ENCODE measurements around the gene ATAD5.

Gene ATAD5, protein sequence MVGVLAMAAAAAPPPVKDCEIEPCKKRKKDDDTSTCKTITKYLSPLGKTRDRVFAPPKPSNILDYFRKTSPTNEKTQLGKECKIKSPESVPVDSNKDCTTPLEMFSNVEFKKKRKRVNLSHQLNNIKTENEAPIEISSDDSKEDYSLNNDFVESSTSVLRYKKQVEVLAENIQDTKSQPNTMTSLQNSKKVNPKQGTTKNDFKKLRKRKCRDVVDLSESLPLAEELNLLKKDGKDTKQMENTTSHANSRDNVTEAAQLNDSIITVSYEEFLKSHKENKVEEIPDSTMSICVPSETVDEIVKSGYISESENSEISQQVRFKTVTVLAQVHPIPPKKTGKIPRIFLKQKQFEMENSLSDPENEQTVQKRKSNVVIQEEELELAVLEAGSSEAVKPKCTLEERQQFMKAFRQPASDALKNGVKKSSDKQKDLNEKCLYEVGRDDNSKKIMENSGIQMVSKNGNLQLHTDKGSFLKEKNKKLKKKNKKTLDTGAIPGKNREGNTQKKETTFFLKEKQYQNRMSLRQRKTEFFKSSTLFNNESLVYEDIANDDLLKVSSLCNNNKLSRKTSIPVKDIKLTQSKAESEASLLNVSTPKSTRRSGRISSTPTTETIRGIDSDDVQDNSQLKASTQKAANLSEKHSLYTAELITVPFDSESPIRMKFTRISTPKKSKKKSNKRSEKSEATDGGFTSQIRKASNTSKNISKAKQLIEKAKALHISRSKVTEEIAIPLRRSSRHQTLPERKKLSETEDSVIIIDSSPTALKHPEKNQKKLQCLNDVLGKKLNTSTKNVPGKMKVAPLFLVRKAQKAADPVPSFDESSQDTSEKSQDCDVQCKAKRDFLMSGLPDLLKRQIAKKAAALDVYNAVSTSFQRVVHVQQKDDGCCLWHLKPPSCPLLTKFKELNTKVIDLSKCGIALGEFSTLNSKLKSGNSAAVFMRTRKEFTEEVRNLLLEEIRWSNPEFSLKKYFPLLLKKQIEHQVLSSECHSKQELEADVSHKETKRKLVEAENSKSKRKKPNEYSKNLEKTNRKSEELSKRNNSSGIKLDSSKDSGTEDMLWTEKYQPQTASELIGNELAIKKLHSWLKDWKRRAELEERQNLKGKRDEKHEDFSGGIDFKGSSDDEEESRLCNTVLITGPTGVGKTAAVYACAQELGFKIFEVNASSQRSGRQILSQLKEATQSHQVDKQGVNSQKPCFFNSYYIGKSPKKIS (N-terminal part only)

DNA sequence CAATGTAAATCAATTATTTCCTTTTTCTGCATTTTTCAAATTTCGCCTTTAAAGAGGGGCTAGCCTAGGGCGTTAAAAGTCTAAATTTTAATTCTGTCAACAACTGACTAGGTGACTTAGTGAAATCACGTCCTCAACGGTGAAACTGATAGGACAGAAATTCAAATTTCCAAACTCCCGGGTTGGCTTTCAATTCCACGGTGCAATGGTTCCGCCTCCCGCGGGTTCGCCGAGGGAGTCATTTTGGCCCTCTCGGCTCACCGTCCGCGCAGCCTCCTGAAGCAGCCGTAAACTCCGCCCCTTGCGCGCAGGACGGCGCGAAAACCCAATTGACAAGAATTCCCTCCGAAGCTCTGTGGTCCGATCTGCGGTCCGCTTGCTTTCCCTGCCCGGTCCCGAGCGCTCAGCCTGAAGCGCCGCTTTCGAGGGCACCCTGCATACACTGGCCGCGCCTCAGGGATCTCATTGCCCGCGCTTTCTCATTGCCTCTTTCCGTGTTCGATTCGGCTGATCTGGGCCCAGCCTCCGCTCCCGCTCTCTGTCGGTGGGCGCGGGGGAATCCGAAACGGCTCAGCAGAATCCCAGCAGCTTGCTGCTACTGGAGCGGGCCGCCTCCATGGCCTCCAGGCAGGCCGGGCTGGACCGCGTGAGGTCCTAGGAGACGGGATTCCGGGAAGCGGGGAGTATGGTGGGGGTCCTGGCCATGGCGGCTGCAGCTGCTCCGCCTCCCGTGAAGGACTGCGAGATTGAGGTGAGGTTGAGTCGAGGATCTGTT, at the start of gene ATAD5:
Gene ATAD5 (plus strand): TSS at position 304 of the 775 bp plus-strand sequence. CDS start 382 bp downstream, at position 686.
- H3K27me3 ChIP-seq (ENCODE audit: control insufficient read depth in 1 of 2, insufficient read depth in 2 of 2, low read length in 2 of 2), result no peaks in the 10 kb centered on the region
- peak within 1 kb of the TSS; percentile 85 to 98 for H3K4me3 ChIP-seq (ENCODE audit: low read depth in 1 of 2, low read length in 2 of 2)
- H3K4me1 ChIP-seq (ENCODE audit: insufficient read depth, low read length), result peaks cover 16% of the 10 kb centered on the region
- peak within 1 kb of the TSS; percentile 56 for H3K27ac ChIP-seq (ENCODE audit: low read depth, low read length)
- no peaks in the 10 kb centered on the region for H3K9me3 ChIP-seq (ENCODE audit: low read length)
- peak within 1 kb of the TSS; percentile 80 for H3K9ac ChIP-seq (ENCODE audit: low read length)
- H3K36me3 ChIP-seq (ENCODE audit: insufficient read depth, low read length), result no peaks in the 10 kb centered on the region

DNA sequence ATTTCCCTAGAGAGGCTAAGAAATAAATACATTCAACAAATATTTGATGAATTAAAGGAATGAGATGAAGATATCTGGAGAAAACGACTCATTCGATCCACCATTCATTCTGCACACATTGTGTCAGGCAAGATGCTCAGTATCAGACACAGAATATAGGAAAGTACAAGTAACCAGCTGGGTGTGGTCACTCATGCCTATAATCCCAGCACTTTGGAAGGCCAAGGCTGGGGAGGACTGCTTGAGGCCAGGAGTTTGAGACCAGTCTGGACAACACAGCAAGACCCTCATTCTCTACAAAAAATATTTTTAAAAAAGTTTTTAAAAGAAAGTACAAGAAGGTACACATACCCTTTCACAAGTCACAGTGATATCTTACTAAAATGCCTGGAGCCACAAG, 49.6 kb upstream of the ATAD5 start:
- Histone ChIP-seq H3K27me3 (ENCODE audit: control insufficient read depth in 1 of 2, insufficient read depth in 2 of 2, low read length in 2 of 2) (no peaks in the 10 kb centered on the region), H3K4me3 (ENCODE audit: low read depth in 1 of 2, low read length in 2 of 2) (no peak overlapping the region), H3K36me3 (ENCODE audit: insufficient read depth, low read length) (peaks cover 29% of the 10 kb centered on the region), H3K4me1 (ENCODE audit: insufficient read depth, low read length) (no peaks in the 10 kb centered on the region), H3K27ac (ENCODE audit: low read depth, low read length) (no peak overlapping the region), H3K9me3 (ENCODE audit: low read length) (no peaks in the 10 kb centered on the region), H3K9ac (ENCODE audit: low read length) (no peak overlapping the region)

DNA sequence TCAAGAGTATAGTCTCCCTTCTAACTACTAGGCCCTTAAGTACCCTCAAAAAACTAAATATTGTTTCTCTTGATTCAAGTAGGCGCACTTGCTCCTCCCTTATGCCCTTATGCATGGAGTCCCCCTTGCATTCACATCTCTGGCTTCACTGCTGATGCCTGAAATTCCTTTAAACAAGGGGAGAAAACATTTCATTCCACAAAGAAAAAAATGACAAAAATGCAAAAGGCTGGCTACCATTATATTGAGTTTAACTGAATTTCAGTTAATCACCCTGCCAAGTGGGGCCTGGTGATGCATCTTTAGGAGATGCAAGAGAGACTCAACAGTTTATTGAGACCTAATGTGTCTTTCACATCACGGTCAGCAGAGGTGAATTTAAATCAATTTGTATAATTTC, 42.8 kb upstream of the ATAD5 start:
- Histone ChIP-seq H3K27me3 (ENCODE audit: control insufficient read depth in 1 of 2, insufficient read depth in 2 of 2, low read length in 2 of 2) (no peaks in the 10 kb centered on the region), H3K9ac (ENCODE audit: low read length) (no peak overlapping the region), H3K27ac (ENCODE audit: low read depth, low read length) (no peak overlapping the region), H3K36me3 (ENCODE audit: insufficient read depth, low read length) (peaks cover 57% of the 10 kb centered on the region), H3K4me3 (ENCODE audit: low read depth in 1 of 2, low read length in 2 of 2) (no peak overlapping the region), H3K9me3 (ENCODE audit: low read length) (no peaks in the 10 kb centered on the region), H3K4me1 (ENCODE audit: insufficient read depth, low read length) (no peaks in the 10 kb centered on the region)

DNA sequence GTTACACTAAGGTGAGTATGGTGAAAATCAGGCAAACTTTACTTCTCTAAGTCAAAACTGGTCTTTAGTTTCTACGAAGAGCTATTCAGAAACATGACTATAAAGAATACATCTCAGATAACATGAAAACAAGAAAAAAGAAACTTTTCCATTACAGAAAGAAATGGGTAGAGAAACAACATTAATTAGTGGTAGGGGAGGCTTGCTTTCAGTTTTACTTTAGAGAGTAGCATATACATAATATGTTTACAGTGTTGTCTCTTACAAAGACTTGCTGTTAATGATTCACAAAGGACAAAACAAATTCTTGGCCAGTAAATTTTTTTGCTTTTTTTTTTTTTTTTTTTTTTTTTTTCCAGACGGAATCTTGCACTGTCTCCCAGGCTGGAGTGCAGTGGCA, 41.5 kb upstream of the ATAD5 start:
- Histone ChIP-seq H3K9me3 (ENCODE audit: low read length) (no peaks in the 10 kb centered on the region), H3K27me3 (ENCODE audit: control insufficient read depth in 1 of 2, insufficient read depth in 2 of 2, low read length in 2 of 2) (no peaks in the 10 kb centered on the region), H3K9ac (ENCODE audit: low read length) (no peak overlapping the region), H3K36me3 (ENCODE audit: insufficient read depth, low read length) (peaks cover 55% of the 10 kb centered on the region), H3K4me1 (ENCODE audit: insufficient read depth, low read length) (no peaks in the 10 kb centered on the region), H3K4me3 (ENCODE audit: low read depth in 1 of 2, low read length in 2 of 2) (no peak overlapping the region), H3K27ac (ENCODE audit: low read depth, low read length) (no peak overlapping the region)

DNA sequence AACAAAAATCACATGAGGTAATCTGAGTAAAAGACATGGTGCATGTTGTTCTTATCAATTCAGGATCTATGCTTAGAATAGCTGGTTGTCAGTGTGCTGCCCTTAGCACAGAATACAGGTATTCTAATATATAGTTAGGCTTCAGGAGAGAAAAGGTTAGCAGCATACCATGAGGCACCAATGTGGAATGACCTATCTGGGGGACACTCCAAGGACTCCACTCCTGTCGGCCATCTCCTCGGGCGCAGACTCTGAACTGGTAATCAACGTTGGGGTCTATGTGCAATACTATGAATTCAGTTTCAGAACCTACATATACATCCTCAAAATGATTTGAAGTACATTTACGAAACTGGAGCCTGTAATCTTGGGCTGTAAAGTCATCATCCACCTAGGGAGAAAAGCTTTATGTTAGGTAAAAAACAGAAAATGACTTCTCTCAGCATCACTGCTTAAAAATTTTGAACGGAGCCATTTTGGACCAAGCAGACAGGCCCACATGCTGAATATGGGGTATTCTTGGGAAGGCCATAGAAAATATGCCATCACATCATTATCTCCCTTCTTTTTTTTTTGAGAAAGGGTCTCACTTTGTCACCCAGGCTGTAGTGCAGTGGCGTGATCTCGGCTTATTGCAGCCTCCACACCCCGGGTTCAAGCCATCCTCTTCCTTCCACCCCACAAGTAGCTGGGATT, 38.3 kb upstream of the ATAD5 start:
- no peaks in the 10 kb centered on the region for H3K4me1 ChIP-seq (ENCODE audit: insufficient read depth, low read length)
- H3K4me3 ChIP-seq (ENCODE audit: low read depth in 1 of 2, low read length in 2 of 2), result no peak overlapping the region
- H3K36me3 ChIP-seq (ENCODE audit: insufficient read depth, low read length), result peaks cover 42% of the 10 kb centered on the region
- H3K9me3 ChIP-seq (ENCODE audit: low read length), result no peaks in the 10 kb centered on the region
- H3K9ac ChIP-seq (ENCODE audit: low read length), result no peak overlapping the region
- no peaks in the 10 kb centered on the region for H3K27me3 ChIP-seq (ENCODE audit: control insufficient read depth in 1 of 2, insufficient read depth in 2 of 2, low read length in 2 of 2)
- no peak overlapping the region for H3K27ac ChIP-seq (ENCODE audit: low read depth, low read length)

DNA sequence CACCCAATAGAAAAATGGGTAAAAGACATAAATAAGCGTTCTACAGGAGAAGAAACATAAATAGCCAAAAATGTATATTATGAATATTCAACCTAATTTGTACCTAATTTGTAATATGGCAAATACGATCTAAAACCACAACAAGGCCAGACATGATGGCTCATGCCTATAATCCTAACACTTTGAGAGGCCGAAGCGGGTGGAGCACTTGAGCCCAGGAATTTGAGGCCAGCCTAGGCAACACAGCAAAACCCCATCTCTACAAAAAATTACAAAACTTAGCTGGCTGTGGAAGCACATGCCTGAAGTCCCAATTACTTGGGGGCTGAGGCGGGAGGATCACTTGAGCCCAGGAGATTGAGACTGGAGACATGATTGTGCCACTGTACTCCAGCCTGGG, 37.4 kb upstream of the ATAD5 start:
- Histone ChIP-seq H3K36me3 (ENCODE audit: insufficient read depth, low read length) (peaks cover 36% of the 10 kb centered on the region), H3K4me3 (ENCODE audit: low read depth in 1 of 2, low read length in 2 of 2) (no peak overlapping the region)

DNA sequence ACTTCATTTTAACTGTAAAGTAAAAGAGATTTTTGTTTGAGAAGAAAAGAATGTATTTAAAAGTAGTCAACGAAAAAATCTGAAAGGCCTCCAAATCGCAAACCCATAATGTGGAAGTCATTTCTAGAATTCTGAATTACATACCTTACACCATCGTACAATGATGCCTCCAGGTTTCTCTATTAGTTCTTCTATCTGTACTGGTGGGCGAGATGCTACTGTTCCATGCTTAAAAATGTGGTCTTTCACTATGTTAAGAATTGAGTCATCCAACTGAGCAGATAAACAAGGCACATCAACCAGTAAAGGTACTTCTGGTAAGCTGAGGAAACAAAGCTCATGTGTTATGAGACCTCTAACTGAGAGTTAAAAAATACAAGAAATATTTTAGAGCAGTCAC, 35.8 kb upstream of the ATAD5 start:
- no peaks in the 10 kb centered on the region for H3K27me3 ChIP-seq (ENCODE audit: control insufficient read depth in 1 of 2, insufficient read depth in 2 of 2, low read length in 2 of 2)
- H3K4me3 ChIP-seq (ENCODE audit: low read depth in 1 of 2, low read length in 2 of 2), result no peak overlapping the region
- H3K36me3 ChIP-seq (ENCODE audit: insufficient read depth, low read length), result peaks cover 31% of the 10 kb centered on the region
- H3K4me1 ChIP-seq (ENCODE audit: insufficient read depth, low read length), result no peaks in the 10 kb centered on the region
- H3K27ac ChIP-seq (ENCODE audit: low read depth, low read length), result no peak overlapping the region
- no peaks in the 10 kb centered on the region for H3K9me3 ChIP-seq (ENCODE audit: low read length)
- H3K9ac ChIP-seq (ENCODE audit: low read length), result no peak overlapping the region

More for the DNA sequence above, 37.4 kb upstream of the ATAD5 start:
- Histone ChIP-seq H3K9me3 (ENCODE audit: low read length) (no peaks in the 10 kb centered on the region), H3K4me1 (ENCODE audit: insufficient read depth, low read length) (no peaks in the 10 kb centered on the region), H3K9ac (ENCODE audit: low read length) (no peak overlapping the region), H3K27ac (ENCODE audit: low read depth, low read length) (no peak overlapping the region), H3K27me3 (ENCODE audit: control insufficient read depth in 1 of 2, insufficient read depth in 2 of 2, low read length in 2 of 2) (no peaks in the 10 kb centered on the region)

DNA sequence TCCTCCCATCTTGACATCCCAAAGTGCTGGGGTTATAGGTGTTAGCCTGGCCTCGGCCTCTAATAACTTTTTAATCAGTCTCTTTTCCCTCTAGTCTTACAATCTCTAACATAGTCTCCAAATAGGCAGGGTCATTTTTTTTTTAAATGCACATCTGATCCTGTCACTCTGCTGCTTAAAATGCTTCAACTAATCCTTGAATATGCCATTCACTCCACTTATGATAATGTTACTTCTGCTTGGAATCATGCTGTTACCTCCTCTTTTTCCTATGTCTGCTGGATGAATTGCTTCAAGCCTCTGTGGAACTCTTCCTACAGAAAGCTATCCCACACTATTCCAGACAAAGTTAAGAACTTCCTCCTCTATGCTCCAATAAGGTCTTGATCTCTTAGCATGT, 30.1 kb upstream of the ATAD5 start:
- Histone ChIP-seq H3K27ac (ENCODE audit: low read depth, low read length) (no peak overlapping the region), H3K4me1 (ENCODE audit: insufficient read depth, low read length) (no peaks in the 10 kb centered on the region), H3K36me3 (ENCODE audit: insufficient read depth, low read length) (peaks cover 27% of the 10 kb centered on the region)

DNA sequence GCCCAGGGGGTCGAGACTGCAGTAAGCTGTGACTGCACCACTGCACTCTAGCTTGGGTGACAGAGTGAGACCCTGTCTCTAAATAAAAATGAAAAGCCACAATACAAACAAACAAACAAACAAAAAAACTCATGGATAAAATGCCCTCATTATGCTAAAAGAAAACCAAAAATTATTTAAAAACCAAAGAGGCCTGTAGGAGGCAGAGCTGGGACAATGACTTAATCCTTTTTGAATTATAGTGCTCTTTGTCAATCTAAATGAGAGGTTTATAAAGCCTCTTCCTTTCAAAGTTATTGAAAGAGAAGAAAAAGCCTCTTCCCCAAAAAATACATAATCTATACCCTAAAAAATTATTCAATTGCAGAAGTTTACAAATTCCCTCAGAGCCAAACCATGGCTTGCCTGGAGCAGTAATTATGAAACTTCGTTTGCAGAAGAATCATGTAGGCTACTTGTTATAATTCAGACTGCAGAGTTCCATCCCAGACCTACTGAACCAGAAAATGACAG, 25.8 kb upstream of the ATAD5 start:
- no peaks in the 10 kb centered on the region for H3K9me3 ChIP-seq (ENCODE audit: low read length)
- no peaks in the 10 kb centered on the region for H3K27me3 ChIP-seq (ENCODE audit: control insufficient read depth in 1 of 2, insufficient read depth in 2 of 2, low read length in 2 of 2)
- no peak overlapping the region for H3K4me3 ChIP-seq (ENCODE audit: low read depth in 1 of 2, low read length in 2 of 2)
- no peak overlapping the region for H3K9ac ChIP-seq (ENCODE audit: low read length)
- H3K4me1 ChIP-seq (ENCODE audit: insufficient read depth, low read length), result no peaks in the 10 kb centered on the region
- no peak overlapping the region for H3K27ac ChIP-seq (ENCODE audit: low read depth, low read length)
- H3K36me3 ChIP-seq (ENCODE audit: insufficient read depth, low read length), result peaks cover 27% of the 10 kb centered on the region

More for the DNA sequence above, 30.1 kb upstream of the ATAD5 start:
- H3K4me3 ChIP-seq (ENCODE audit: low read depth in 1 of 2, low read length in 2 of 2), result no peak overlapping the region
- no peaks in the 10 kb centered on the region for H3K9me3 ChIP-seq (ENCODE audit: low read length)
- no peak overlapping the region for H3K9ac ChIP-seq (ENCODE audit: low read length)
- no peaks in the 10 kb centered on the region for H3K27me3 ChIP-seq (ENCODE audit: control insufficient read depth in 1 of 2, insufficient read depth in 2 of 2, low read length in 2 of 2)

DNA sequence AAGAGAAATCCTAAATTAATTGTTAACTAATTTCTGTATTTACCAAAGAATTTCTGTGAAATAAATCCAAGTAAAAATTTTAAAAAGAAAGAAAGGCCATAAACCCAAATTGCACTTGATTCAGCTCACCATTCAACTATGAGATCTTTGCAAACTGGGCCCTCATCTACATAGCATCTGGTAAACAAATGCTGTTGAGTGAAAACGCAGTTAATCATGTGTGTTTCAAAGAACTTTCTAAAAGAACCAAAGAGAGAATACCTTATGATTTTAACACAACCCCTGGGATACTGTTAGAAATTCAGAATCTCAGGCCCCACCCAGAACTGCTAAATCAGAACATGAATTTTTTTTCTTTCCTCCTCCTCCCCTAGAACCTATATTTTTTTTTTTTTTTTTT, 23.9 kb upstream of the ATAD5 start:
- H3K36me3 ChIP-seq (ENCODE audit: insufficient read depth, low read length), result peaks cover 15% of the 10 kb centered on the region
- no peaks in the 10 kb centered on the region for H3K9me3 ChIP-seq (ENCODE audit: low read length)
- H3K9ac ChIP-seq (ENCODE audit: low read length), result no peak overlapping the region
- H3K4me3 ChIP-seq (ENCODE audit: low read depth in 1 of 2, low read length in 2 of 2), result no peak overlapping the region
- no peak overlapping the region for H3K27ac ChIP-seq (ENCODE audit: low read depth, low read length)
- H3K4me1 ChIP-seq (ENCODE audit: insufficient read depth, low read length), result no peaks in the 10 kb centered on the region
- no peaks in the 10 kb centered on the region for H3K27me3 ChIP-seq (ENCODE audit: control insufficient read depth in 1 of 2, insufficient read depth in 2 of 2, low read length in 2 of 2)

All from muscle layer of colon (tissue), 2 donors.